BJ (cell line): ENCODE measurements around the gene SRCIN1. TPM values are rescaled to one million over a fixed set of nuclear protein-coding genes. Genes with fewer than 3 reads are reported as not detected.
"Not testable (repeated sequence)": the region's sequence is repeated elsewhere in the genome, so short reads cannot be mapped to it uniquely, and the experiment has no call there.

ENCODE experiments used
- CTCF ChIA-PET: fragments of 350-600 bp; formaldehyde crosslinking; extraction: SDS; loops from one replicate; lab custom pipeline; 2021; ENCODE audit warnings: antibody characterized with exemption, inconsistent platforms; lab: Yijun Ruan, JAX
- POLR2A ChIA-PET: fragments of 300-600 bp; sonication (Branson Sonifier 250); formaldehyde crosslinking; extraction: SDS; loops from one replicate; lab custom pipeline; 2021; ENCODE audit warnings: antibody characterized with exemption; lab: Charles Lee
- DNase-seq: peaks from one replicate; pipeline ENCODE4 v3.0.0-alpha.2; 2011; ENCODE audit warnings: low read depth
- H3K27me3 ChIP-seq: 2 replicates; pipeline ENCODE4 v1.6.0; 2011; ENCODE audit warnings: low read length; ENCODE audit not compliant: control insufficient read depth, insufficient read depth
- H3K36me3 ChIP-seq: 2 replicates; pipeline ENCODE4 v1.5.1; 2011; ENCODE audit warnings: low read length; ENCODE audit not compliant: control insufficient read depth, insufficient read depth
- H3K4me3 ChIP-seq: 2 replicates; pipeline ENCODE4 v1.5.1; 2011; ENCODE audit warnings: low read depth, mild to moderate bottlenecking, control low read depth, low read length
- CTCF ChIP-seq: IDR thresholded peaks from 2 replicates; pipeline ENCODE4 v1.5.1; 2011; ENCODE audit warnings: low read depth, mild to moderate bottlenecking, control low read depth, inconsistent platforms, low read length, moderate library complexity; ENCODE audit not compliant: insufficient read depth
- polyA plus RNA-seq: library from polyadenylated mRNA; depleted of rRNA; stranded (reverse); fragments of >200 nt; gene quantifications from 2 replicates; pipeline ENCODE4 v1.2.3, GENCODE V29; 2011

The SRCIN1 gene
- polyA plus RNA-seq, 1 experiment: not detected

- ChIA-PET POLR2A (no interaction called here), CTCF (interaction anchor here (1.3 to 2.2 kb wide), 2 partner anchors 19 to 39 kb away, joined by 3 to 4 read pairs; no protein-coding TSS in a partner anchor)
- no peak overlapping the region for H3K4me3 ChIP-seq
These were observed 19.7 kb upstream of the SRCIN1 start for GRCh38 chr17:38625482-38625881.

DNA sequence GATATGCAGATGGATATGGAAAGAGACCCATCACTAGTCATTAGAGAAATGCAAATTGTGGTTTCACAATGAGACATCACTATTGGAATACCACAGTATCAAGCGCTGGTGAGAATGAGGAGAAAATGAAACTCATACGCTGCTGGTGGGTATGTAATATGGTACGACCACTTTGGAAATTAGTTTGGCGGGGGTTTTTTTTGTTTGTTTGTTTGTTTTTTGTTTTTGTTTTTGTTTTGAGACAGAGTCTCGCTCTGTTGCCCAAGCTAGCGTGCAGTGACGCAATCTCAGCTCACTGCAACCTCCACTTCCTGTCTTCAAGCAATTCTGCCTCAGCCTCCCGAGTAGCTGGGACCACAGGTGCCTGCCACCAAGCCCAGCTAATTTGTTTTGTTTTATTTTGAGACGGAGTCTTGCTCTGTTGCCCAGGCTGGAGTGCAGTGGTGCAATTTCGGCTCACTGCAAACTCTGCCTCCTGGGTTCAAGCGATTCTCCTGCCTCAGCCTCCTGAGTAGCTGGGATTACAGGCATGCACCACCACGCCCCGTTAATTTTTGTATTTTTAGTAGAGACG lies 19.1 kb upstream of the SRCIN1 start:
- ChIA-PET CTCF (interaction anchor here (1.3 to 2.2 kb wide), 2 partner anchors 18 to 39 kb away, joined by 3 to 4 read pairs; no protein-coding TSS in a partner anchor), POLR2A (interaction anchor here (0.6 kb wide), 1 partner anchor 232 kb away, joined by 3 read pairs; no protein-coding TSS in a partner anchor)
- not testable (repeated sequence) for H3K27me3 ChIP-seq, H3K36me3 ChIP-seq, H3K4me3 ChIP-seq, DNase-seq

More at GRCh38 chr17:38625482-38625881, 19.7 kb upstream of the SRCIN1 start:
- no peak for DNase-seq
- no peak for TF ChIP-seq CTCF
- Histone ChIP-seq H3K36me3 (no peaks in the 10 kb centered on the region), H3K27me3 (peaks cover 2% of the 10 kb centered on the region; the same call in 1 of the 2 replicates)

DNA sequence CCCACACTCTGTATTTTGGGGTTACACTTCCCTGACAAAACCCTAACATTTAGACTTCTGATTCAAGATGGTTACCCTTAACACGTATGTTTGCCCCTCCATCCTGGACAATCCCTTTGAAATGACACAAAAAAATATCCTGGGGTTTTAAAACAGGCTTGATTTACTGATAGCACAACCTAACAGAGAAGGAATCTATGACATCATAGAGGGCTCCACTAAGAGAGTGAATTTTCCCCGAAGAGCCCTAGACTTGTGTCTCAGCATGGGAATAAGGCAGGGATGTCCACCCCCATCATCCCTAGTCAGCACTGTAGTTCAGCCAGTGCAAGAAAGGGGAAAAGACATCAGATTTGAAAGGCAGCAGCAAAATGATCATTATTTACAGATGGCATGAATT lies 15.8 kb upstream of the SRCIN1 start:
- peaks cover 15% of the 10 kb centered on the region for H3K27me3 ChIP-seq
- no peaks in the 10 kb centered on the region for H3K36me3 ChIP-seq
- ChIA-PET CTCF (no interaction called here), POLR2A (no interaction called here)
- TF ChIP-seq CTCF: no peak
- no peak for DNase-seq
- H3K4me3 ChIP-seq: no peak overlapping the region

DNA sequence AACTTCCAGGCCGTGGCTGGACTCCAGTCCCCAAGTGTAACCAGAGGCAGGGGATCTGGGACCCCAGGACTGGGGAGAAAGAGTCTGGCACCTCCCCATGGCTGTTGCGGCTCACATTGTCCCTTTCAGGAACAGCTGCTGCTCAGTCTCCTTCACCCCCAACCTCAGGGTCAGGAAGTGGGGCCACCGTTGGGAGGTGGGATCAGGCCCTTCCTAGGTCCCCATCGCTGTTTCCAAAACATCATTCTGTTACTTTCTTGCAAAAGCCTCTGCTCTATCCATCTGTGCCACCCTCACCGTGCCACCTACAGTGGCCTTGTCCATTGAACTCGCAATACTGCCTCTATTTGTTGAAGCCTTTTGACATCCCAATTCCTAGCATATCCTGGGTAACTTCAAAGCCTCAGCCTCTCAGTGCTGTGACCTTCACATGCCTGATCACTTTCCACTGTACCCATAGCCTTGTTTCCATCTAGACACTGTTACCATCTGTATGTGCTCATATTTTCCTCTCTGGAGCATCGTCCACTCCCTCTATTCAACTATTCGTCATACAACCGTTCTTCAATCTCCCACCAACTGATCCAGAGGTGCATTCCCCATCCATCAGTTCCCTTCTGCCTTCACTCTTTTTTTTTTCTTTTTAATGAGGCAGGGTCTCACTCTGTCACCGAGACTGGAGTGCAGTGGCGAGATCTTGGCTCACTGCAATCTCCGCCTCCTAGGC lies 15.0 kb upstream of the SRCIN1 start:
- CTCF ChIA-PET: no interaction called here
- Histone ChIP-seq H3K36me3 (no peaks in the 10 kb centered on the region), H3K27me3 (peaks cover 19% of the 10 kb centered on the region), H3K4me3 (no peak overlapping the region)
- no peak for TF ChIP-seq CTCF
- no peak for DNase-seq
- POLR2A ChIA-PET: no interaction called here

- H3K36me3 ChIP-seq: no peaks in the 10 kb centered on the region
- peaks cover 19% of the 10 kb centered on the region for H3K27me3 ChIP-seq
- no peak overlapping the region for H3K4me3 ChIP-seq
- DNase-seq: no peak
- POLR2A ChIA-PET: no interaction called here
- CTCF ChIA-PET: no interaction called here
- TF ChIP-seq CTCF: no peak
These were observed 14.3 kb upstream of the SRCIN1 start for GRCh38 chr17:38619937-38620550.
